Measurements from ENCODE around the gene ZFYVE9. TPM values are rescaled to one million over a fixed set of nuclear protein-coding genes. Genes with fewer than 3 reads are reported as not detected.

The ZFYVE9 gene
- total and polyA plus RNA-seq, 9 of the 15 experiments (the other 6 are each of a cell fraction or from before 2014, with no cell fraction given), result 0.52 to 14.4 (median 8.9) TPM

- TF ChIP-seq MCM3 (IDR thresholded peaks at IDR 0.05) (no peak), ZBTB26 (CRISPR knock-in tag; IDR thresholded peaks at IDR 0.05) (no peak), SAFB2 (IDR thresholded peaks at IDR 0.05; ENCODE audit: borderline replicate concordance, low read depth, low read length, severe bottlenecking) (no peak), ZNF274 (IDR thresholded peaks at IDR 0.05; ENCODE audit: borderline replicate concordance, low read depth, low read length) (no peak), BACH1 (tag; IDR thresholded peaks at IDR 0.05) (no peak), ZBTB33 (CRISPR knock-in tag; IDR thresholded peaks at IDR 0.05) (peak; percentile 37; the same call in 1 of the 2 replicates), GTF3C2 (IDR thresholded peaks at IDR 0.05; ENCODE audit: borderline replicate concordance, extremely low read depth, insufficient read length) (no peak), JUNB (CRISPR knock-in tag; conservative IDR thresholded peaks at IDR 0.05) (no peak), SMARCC2 (IDR thresholded peaks at IDR 0.05; ENCODE audit: low read depth) (peak; percentile 71; the same call in 1 of the 2 replicates), LCOR (CRISPR knock-in tag; IDR thresholded peaks at IDR 0.05) (peak; percentile 31; the same call in 1 of the 2 replicates), CXXC5 (CRISPR knock-in tag; IDR thresholded peaks at IDR 0.05) (no peak), TAF1 (IDR thresholded peaks at IDR 0.05; ENCODE audit: control insufficient read depth, extremely low read depth, insufficient read depth, low read length, severe bottlenecking) (no peak), SMARCA4 (IDR thresholded peaks at IDR 0.05) (peak; percentile 87), FOXJ2 (tag; IDR thresholded peaks at IDR 0.05) (no peak), ZNF644 (tag; IDR thresholded peaks at IDR 0.05; ENCODE audit: low read depth) (peak; percentile 20; the same call in 1 of the 2 replicates), SP2 (IDR thresholded peaks at IDR 0.05; ENCODE audit: extremely low read depth, low read depth, low read length, poor library complexity, severe bottlenecking) (no peak), ZNF140 (CRISPR knock-in tag; IDR thresholded peaks at IDR 0.05) (no peak), ZNF785 (CRISPR knock-in tag; IDR thresholded peaks at IDR 0.05) (no peak), FOXO4 (CRISPR knock-in tag; IDR thresholded peaks at IDR 0.05) (no peak), CCAR2 (IDR thresholded peaks at IDR 0.05; ENCODE audit: low read depth, low read length) (no peak), ELF4 (CRISPR knock-in tag; IDR thresholded peaks at IDR 0.05) (0 out of 2 replicates have a peak, but pooled peaks have one; percentile 52)
Observed at GRCh38 chr1:52203935-52204625, 62.2 kb downstream of the ZFYVE9 start (continued).

Measured in K562 (cell line).